ENCODE data around the gene NEBL.

Gene NEBL

DNA sequence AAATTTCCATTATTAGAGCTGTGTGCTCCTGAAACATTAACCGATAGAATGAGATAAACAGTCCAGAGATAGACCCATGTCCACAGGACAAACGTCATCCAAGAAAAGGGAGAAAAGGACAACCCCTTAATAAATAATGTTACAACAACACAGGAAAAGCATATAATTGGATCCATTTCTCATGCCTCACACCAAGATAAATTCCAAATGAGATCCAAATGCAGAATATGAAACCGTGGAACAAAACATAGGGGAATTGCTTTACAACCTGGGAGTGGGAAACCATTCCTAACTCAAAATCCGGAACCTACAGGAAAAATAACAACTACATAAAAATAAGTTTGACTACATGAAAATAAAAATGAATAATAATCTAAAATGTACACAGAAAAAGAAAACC, 22.4 kb upstream of the NEBL start:
- DNase-seq (no peak), ATAC-seq (replicated peaks) (no peak)
- no peaks in the 10 kb centered on the region for H3K4me1 Mint-ChIP-seq
- no peaks in the 10 kb centered on the region for H3K9me3 Mint-ChIP-seq
- H3K36me3 Mint-ChIP-seq, result no peaks in the 10 kb centered on the region
- H3K27me3 Mint-ChIP-seq, result no peaks in the 10 kb centered on the region
- H3K27ac Mint-ChIP-seq, result no peak overlapping the region
- no peak overlapping the region for H3K4me3 Mint-ChIP-seq

DNA sequence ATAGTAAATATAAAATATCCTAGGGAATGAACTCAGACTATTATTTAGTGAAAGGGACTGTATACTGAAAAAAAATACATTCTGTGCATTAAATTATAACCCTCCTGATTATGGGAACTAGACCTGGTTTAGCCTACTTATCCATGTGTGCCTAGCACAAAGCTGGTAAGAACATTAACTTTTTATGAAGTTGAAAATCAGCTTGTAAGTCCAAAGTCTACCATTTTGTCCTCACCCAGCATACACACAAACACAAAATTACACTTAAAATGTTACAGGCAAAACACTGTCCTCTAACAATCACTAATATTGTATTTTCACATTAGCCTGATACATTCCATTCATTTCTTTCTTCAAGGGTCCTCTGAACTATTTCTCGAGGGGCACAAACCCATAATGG, 19.9 kb upstream of the NEBL start:
- DNase-seq, result no peak
- Mint-ChIP-seq H3K27ac (no peak overlapping the region), H3K27me3 (peaks cover 0 to 3% of the 10 kb centered on the region in 2 donors), H3K36me3 (no peaks in the 10 kb centered on the region), H3K4me1 (no peaks in the 10 kb centered on the region), H3K9me3 (no peaks in the 10 kb centered on the region), H3K4me3 (no peak overlapping the region)
- ATAC-seq (replicated peaks), result no peak

DNA sequence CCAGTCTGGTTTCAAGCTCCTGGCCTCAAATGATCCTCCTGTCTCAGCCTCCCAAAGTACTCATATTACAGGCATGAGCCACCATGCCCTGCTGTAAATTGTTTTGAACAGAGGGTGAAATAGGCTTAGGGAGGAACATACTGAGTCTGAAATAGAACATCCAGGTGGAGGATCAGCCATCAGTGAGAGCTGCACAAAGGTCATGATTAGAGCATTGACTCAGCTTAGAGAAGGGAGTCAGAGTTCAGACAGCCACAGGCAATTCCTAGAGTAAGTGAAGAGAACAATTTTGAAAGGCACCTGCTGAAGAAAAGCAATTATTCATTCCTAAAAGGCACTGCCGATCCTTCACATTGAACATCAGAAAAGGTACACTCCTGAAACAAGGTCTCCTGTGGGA, 15.9 kb upstream of the NEBL start:
- H3K27ac Mint-ChIP-seq, result no peak overlapping the region
- no peaks in the 10 kb centered on the region for H3K9me3 Mint-ChIP-seq
- H3K36me3 Mint-ChIP-seq, result no peaks in the 10 kb centered on the region
- peaks cover 0 to 3% of the 10 kb centered on the region in 2 donors for H3K27me3 Mint-ChIP-seq
- ATAC-seq (replicated peaks) (no peak), DNase-seq (no peak)
- H3K4me3 Mint-ChIP-seq, result no peak overlapping the region
- H3K4me1 Mint-ChIP-seq, result no peaks in the 10 kb centered on the region

DNA sequence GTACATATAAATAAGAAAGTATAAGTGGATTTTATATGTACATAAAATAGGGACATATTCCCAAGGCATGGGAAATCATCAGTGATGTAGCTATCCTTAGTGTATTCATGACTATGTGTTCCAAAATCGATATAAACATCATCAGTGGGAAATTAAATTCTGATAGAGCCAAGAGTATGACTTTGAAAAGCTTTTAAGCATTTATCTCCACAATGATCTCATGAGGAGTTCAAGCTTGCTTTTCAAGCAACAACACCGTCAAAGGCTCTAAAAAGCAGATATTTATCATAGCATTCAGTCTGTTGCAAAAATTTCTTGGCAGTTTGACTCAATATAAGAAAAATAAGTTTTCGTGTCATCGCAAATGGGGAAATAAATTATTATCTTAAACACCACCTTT, 14.5 kb upstream of the NEBL start:
- H3K9me3 Mint-ChIP-seq, result no peaks in the 10 kb centered on the region
- no peaks in the 10 kb centered on the region for H3K36me3 Mint-ChIP-seq
- ATAC-seq (replicated peaks) (no peak), DNase-seq (no peak)
- H3K27me3 Mint-ChIP-seq, result peaks cover 0 to 3% of the 10 kb centered on the region in 2 donors
- H3K4me3 Mint-ChIP-seq, result no peak overlapping the region
- no peak overlapping the region for H3K27ac Mint-ChIP-seq
- no peaks in the 10 kb centered on the region for H3K4me1 Mint-ChIP-seq

DNA sequence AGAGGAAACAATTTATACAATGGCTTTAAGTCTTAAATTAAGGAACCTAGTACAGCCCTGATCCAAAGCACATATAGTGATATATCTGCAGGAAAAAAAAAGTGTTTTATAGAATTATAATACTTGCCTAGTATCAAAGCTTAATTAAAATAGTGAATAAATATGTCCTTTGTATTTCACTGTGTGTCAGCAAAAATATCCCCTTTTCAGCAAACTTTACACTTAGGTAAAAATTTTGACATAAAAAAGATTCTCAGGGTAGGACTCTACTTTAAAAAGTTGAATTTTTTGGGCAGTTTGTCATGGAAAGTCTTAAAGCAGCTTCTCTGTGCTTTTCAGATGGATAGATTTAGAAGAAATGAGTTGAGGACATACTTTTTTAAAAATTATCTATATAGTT, 12.7 kb upstream of the NEBL start:
- Mint-ChIP-seq H3K9me3 (peaks cover 2 to 5% of the 10 kb centered on the region in 2 donors), H3K27ac (no peak overlapping the region), H3K27me3 (peaks cover 0 to 3% of the 10 kb centered on the region in 2 donors), H3K36me3 (no peaks in the 10 kb centered on the region), H3K4me1 (no peaks in the 10 kb centered on the region), H3K4me3 (no peak overlapping the region)
- no peak for DNase-seq
- no peak for ATAC-seq (replicated peaks)

DNA sequence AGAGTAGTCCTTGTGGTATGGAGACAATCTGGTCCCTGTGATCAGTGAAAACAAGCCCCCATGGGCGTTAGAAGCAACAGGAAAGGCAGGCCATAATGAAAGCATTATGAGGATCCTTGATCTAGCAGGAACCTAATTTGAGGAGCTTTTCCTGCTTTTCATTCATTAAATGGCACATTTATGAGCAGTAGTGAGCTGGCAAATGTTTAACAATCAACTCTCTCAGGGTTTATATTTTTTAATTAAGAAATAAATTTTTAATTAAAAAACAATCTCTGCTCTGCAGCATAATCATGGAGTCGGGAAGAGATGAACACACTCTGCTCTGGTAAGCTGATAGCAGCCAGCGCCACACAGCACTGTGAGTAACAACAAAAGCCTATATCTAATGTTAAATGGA, 11.3 kb upstream of the NEBL start:
- DNase-seq (no peak), ATAC-seq (replicated peaks) (no peak)
- H3K9me3 Mint-ChIP-seq, result peaks cover 4 to 5% of the 10 kb centered on the region in 2 donors
- H3K4me3 Mint-ChIP-seq, result no peak overlapping the region
- no peaks in the 10 kb centered on the region for H3K36me3 Mint-ChIP-seq
- no peaks in the 10 kb centered on the region for H3K4me1 Mint-ChIP-seq
- H3K27ac Mint-ChIP-seq, result no peak overlapping the region
- no peaks in the 10 kb centered on the region for H3K27me3 Mint-ChIP-seq

- H3K4me1 Mint-ChIP-seq, result no peaks in the 10 kb centered on the region
- peaks cover 4 to 5% of the 10 kb centered on the region in 2 donors for H3K9me3 Mint-ChIP-seq
- no peak for ATAC-seq (replicated peaks)
- H3K4me3 Mint-ChIP-seq, result no peak overlapping the region
- no peaks in the 10 kb centered on the region for H3K27me3 Mint-ChIP-seq
- H3K27ac Mint-ChIP-seq, result no peak overlapping the region
- no peak for DNase-seq
- no peaks in the 10 kb centered on the region for H3K36me3 Mint-ChIP-seq
Observed at GRCh38 chr10:20903635-20904390, 6.7 kb upstream of the NEBL start.

GRCh38 chr10:20901110-20901509, 4.0 kb upstream of the NEBL start:
- no peak overlapping the region for H3K27ac Mint-ChIP-seq
- H3K36me3 Mint-ChIP-seq, result no peaks in the 10 kb centered on the region
- no peak overlapping the region for H3K4me3 Mint-ChIP-seq
- ATAC-seq (replicated peaks) (no peak), DNase-seq (no peak)
- peaks cover 3 to 4% of the 10 kb centered on the region in 2 donors for H3K9me3 Mint-ChIP-seq
- H3K4me1 Mint-ChIP-seq, result no peaks in the 10 kb centered on the region
- no peaks in the 10 kb centered on the region for H3K27me3 Mint-ChIP-seq

GRCh38 chr10:20898866-20899535, 1.9 kb upstream of the NEBL start:
- H3K4me3 Mint-ChIP-seq, result no peak overlapping the region

GRCh38 chr10:20893297-20893696, 3.8 kb downstream of the NEBL start:
- H3K27me3 Mint-ChIP-seq, result peaks cover 6% of the 10 kb centered on the region in 2 donors
- no peaks in the 10 kb centered on the region for H3K9me3 Mint-ChIP-seq
- no peak for DNase-seq
- H3K36me3 Mint-ChIP-seq, result no peaks in the 10 kb centered on the region
- H3K27ac Mint-ChIP-seq, result no peak overlapping the region
- no peaks in the 10 kb centered on the region for H3K4me1 Mint-ChIP-seq
- no peak for ATAC-seq (replicated peaks)
- H3K4me3 Mint-ChIP-seq, result no peak overlapping the region

More at GRCh38 chr10:20898866-20899535, 1.9 kb upstream of the NEBL start:
- Mint-ChIP-seq H3K27ac (no peak overlapping the region), H3K9me3 (no peaks in the 10 kb centered on the region), H3K27me3 (no peaks in the 10 kb centered on the region), H3K36me3 (no peaks in the 10 kb centered on the region), H3K4me1 (no peaks in the 10 kb centered on the region)
- DNase-seq (no peak), ATAC-seq (replicated peaks) (no peak)

DNA sequence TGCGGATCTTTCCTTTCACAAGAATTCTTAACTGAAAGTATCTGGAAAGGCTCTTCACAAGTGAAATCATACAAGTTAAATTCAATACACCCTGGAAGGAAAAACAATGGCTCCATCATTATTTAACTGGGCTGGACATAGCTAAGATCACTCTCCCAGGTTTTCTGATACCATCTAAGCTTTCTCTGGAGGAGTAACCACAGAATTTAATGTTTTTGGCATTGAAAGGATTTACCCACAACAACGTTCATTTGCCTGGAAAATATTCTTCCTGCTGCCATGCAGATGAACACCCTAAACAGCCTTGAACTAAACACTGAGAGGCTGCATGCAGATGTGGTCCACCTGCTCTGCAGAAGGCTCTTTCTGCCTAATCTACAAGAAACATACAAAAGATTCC, 4.3 kb downstream of the NEBL start:
- Mint-ChIP-seq H3K27ac (no peak overlapping the region), H3K4me3 (no peak overlapping the region), H3K27me3 (peaks cover 6% of the 10 kb centered on the region in 2 donors), H3K36me3 (no peaks in the 10 kb centered on the region), H3K4me1 (no peaks in the 10 kb centered on the region), H3K9me3 (no peaks in the 10 kb centered on the region)
- ATAC-seq (replicated peaks), result no peak
- DNase-seq, result no peak

- Mint-ChIP-seq H3K9me3 (no peaks in the 10 kb centered on the region), H3K4me3 (no peak overlapping the region), H3K4me1 (no peaks in the 10 kb centered on the region), H3K27me3 (peaks cover 6% of the 10 kb centered on the region in 2 donors), H3K36me3 (no peaks in the 10 kb centered on the region), H3K27ac (no peak overlapping the region)
- no peak for ATAC-seq (replicated peaks)
- no peak for DNase-seq
Observed at GRCh38 chr10:20892011-20892585, 5.0 kb downstream of the NEBL start.

DNA sequence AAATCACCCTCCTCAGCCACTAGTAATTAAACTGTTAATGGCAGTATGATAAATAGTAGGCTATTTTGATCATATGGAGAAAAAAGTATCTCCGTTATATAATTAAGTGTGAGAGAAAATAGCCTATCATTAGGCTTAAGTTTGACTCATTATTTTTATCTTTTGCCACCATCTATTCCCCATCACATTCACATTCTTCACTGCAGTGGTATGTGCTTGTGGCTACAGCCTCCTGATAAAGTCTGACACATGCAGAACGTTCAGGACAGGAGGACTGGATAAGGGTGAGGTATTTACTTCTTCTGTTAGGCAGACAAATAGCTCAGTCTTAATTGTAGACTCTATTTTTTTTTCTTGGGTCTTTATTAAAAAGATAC, 5.8 kb downstream of the NEBL start:
- Mint-ChIP-seq H3K4me1 (no peaks in the 10 kb centered on the region), H3K4me3 (no peak overlapping the region), H3K36me3 (no peaks in the 10 kb centered on the region), H3K27me3 (peaks cover 6% of the 10 kb centered on the region in 2 donors), H3K27ac (no peak overlapping the region), H3K9me3 (no peaks in the 10 kb centered on the region)
- DNase-seq (no peak), ATAC-seq (replicated peaks) (no peak)

GRCh38 chr10:20890491-20891337, 6.4 kb downstream of the NEBL start:
- no peak for ATAC-seq (replicated peaks)
- Mint-ChIP-seq H3K4me1 (no peaks in the 10 kb centered on the region), H3K4me3 (no peak overlapping the region), H3K27ac (no peak overlapping the region), H3K27me3 (peaks cover 6% of the 10 kb centered on the region in 2 donors), H3K9me3 (no peaks in the 10 kb centered on the region), H3K36me3 (no peaks in the 10 kb centered on the region)
- DNase-seq, result no peak
